Activated CD8-positive, alpha-beta T cell treated with anti-CD3 and anti-CD28 coated beads, Interleukin-2, amount 10 ng/mL, durations not matched to agents 7 days and 5 days (primary cell): ENCODE results near the gene ATF7. TPM values are rescaled to one million over a fixed set of nuclear protein-coding genes. Genes with fewer than 3 reads are reported as not detected.

Source experiments
- ATAC-seq: fragments of 150-1000 bp; cut with Tn5 transposase; one replicate; pipeline ENCODE4 v1.10.0; 2021; ENCODE audit warnings: moderate library complexity
- CTCF ChIA-PET: fragments of 350-600 bp; sonication (Branson Sonifier 250); formaldehyde crosslinking; loops from one replicate; lab custom pipeline; 2021; ENCODE audit warnings: antibody characterized with exemption; lab: Charles Lee
- POLR2A ChIA-PET: fragments of 350-600 bp; sonication (Branson Sonifier 250); formaldehyde crosslinking; loops from one replicate; lab custom pipeline; 2021; ENCODE audit warnings: antibody characterized with exemption; lab: Charles Lee
- DNase-seq: peaks from one replicate; pipeline ENCODE4 v3.0.0-alpha.2; 2020
- H3K27ac Mint-ChIP-seq: one replicate; pipeline ENCODE4 v1.8.0; 2021; ENCODE audit warnings: mild to moderate bottlenecking, mixed read lengths
- H3K27me3 Mint-ChIP-seq: one replicate; pipeline ENCODE4 v1.8.0; 2021; ENCODE audit warnings: low read depth, mixed read lengths
- H3K36me3 Mint-ChIP-seq: one replicate; pipeline ENCODE4 v1.8.0; 2021; ENCODE audit warnings: low read depth, mixed read lengths
- H3K4me1 Mint-ChIP-seq: one replicate; pipeline ENCODE4 v1.8.0; 2021; ENCODE audit warnings: low read depth, mixed read lengths
- H3K4me3 Mint-ChIP-seq: one replicate; pipeline ENCODE4 v1.8.0; 2021; ENCODE audit warnings: mild to moderate bottlenecking, mixed read lengths
- H3K9me3 Mint-ChIP-seq: one replicate; pipeline ENCODE4 v1.8.0; 2022; ENCODE audit warnings: mixed read lengths; ENCODE audit not compliant: insufficient read depth
- total RNA-seq, 2 experiments: library from RNA; stranded (reverse); gene quantifications; one replicate each; pipeline ENCODE4 v1.2.3, GENCODE V29; 2021

ATF7 gene
- total RNA-seq, 2 experiments from 2014 or later = 27.7 to 28.7 TPM

DNA sequence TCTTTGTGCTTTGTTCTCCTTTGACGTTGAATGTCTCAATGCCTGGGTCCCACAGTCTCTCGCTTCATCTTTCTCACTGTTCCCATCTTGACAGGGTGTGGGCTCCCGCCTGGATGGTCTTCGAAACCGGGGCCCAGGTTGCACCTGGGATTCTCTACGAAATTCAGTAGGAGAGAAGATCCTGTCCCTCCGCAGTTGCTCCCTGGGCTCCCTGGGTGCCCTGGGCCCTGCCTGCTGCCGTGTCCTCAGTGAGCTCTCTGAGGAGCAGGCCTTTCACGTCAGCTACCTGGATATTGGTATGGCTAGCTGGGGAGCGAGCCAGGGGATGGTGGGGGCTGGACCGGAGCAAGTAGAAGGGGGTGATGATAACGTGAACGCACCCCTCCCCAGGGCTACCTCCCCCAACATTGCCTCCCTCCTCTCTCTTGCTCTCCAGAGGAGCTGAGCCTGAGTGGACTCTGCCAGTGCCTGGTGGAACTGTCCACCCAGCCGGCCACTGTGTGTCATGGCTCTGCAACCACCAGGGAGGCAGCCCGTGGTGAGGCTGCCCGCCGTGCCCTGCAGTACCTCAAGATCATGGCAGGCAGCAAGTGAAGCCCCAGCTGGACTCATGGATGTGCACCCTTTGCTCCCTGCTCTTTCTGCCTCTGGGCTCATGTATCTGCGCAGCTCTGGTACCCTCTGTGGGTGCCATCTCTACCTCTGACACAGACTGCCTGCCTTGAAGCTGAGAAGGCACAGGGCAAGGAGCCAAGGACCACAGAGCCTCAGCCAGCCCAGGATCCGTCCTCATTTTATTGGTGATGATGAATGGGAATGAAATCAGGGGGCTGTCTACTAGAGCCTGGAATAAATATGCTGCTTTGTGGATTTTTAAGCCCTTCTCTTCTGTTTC, 120.4 kb downstream of the ATF7 start:
- Mint-ChIP-seq H3K4me1 (peaks cover 26% of the 10 kb centered on the region), H3K27ac (peak overlapping the region; percentile 33), H3K4me3 (no peak overlapping the region), H3K27me3 (no peaks in the 10 kb centered on the region), H3K36me3 (peaks cover 18% of the 10 kb centered on the region), H3K9me3 (no peaks in the 10 kb centered on the region)
- ATAC-seq (no peak), DNase-seq (no peak)
- ChIA-PET POLR2A (no interaction called here), CTCF (interaction anchor here (0.9 to 1.7 kb wide), 2 partner anchors 153 to 181 kb away, joined by 3 to 6 read pairs; no protein-coding TSS in a partner anchor)

GRCh38 chr12:53505086-53505485, 121.1 kb downstream of the ATF7 start:
- Mint-ChIP-seq H3K36me3 (peaks cover 18% of the 10 kb centered on the region), H3K27ac (peak overlapping the region; percentile 33)

DNA sequence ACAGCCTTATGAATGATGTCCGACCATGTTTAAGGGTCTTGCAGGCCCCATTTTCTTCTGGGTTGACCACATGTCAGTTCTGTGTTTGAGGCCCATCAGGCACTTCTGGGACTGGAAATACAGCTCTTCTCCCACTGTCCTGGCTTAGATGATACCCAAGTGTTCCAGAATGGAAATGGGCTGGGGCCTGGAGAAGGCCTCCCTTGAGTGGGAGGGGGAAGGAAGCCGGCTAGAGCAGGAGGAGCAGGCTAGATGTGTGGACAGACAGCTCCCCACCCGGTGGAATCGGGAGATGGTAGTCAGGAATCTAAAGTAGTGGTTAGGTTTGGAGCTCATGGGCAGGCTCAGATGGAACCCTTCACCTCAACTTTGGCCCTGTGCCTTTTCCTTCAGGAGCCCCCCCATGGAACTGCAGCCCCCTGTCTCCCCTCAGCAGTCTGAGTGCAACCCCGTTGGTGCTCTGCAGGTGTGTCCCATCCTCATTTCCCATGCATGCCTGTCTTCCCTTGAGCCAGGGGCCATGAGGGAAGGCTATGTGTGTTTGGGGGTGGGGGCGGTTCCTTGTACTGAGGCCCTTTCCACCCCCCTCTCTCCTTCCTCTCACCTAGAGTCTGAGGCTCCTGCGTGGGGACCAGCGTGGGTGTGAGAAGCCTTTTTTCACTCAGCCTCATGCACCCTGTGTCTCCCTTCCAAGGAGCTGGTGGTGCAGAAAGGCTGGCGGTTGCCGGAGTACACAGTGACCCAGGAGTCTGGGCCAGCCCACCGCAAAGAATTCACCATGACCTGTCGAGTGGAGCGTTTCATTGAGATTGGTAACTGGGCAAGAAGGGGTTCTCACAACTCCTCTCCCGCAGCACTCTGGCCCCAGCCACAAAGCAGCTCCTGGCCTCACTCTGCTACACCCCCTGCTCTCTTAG, 121.9 kb downstream of the ATF7 start:
- ATAC-seq (no peak), DNase-seq (no peak)
- Mint-ChIP-seq H3K9me3 (no peaks in the 10 kb centered on the region), H3K4me3 (no peak overlapping the region), H3K27me3 (no peaks in the 10 kb centered on the region), H3K4me1 (peaks cover 32% of the 10 kb centered on the region), H3K36me3 (peaks cover 18% of the 10 kb centered on the region), H3K27ac (peak overlapping the region; percentile 10)
- ChIA-PET POLR2A (no interaction called here), CTCF (interaction anchor here (1.1 kb wide), 2 partner anchors 22 to 40 kb away, joined by 3 to 5 read pairs; no protein-coding TSS in a partner anchor)

More at GRCh38 chr12:53505086-53505485, 121.1 kb downstream of the ATF7 start:
- Mint-ChIP-seq H3K4me3 (no peak overlapping the region), H3K9me3 (no peaks in the 10 kb centered on the region), H3K27me3 (no peaks in the 10 kb centered on the region), H3K4me1 (peaks cover 28% of the 10 kb centered on the region)
- ChIA-PET POLR2A (no interaction called here), CTCF (interaction anchor here (1.7 kb wide), 1 partner anchor 153 kb away, joined by 6 read pairs; no protein-coding TSS in a partner anchor)
- ATAC-seq (no peak), DNase-seq (no peak)

GRCh38 chr12:53502983-53503728, 123.0 kb downstream of the ATF7 start:
- H3K9me3 Mint-ChIP-seq = no peaks in the 10 kb centered on the region
- no peak for DNase-seq
- peak overlapping the region; percentile 28 for H3K4me3 Mint-ChIP-seq
- ATAC-seq = no peak
- ChIA-PET CTCF (interaction anchor here (1.1 to 2.5 kb wide), 2 partner anchors 41 to 150 kb away, joined by 3 to 15 read pairs; no protein-coding TSS in a partner anchor), POLR2A (no interaction called here)
- peaks cover 29% of the 10 kb centered on the region for H3K4me1 Mint-ChIP-seq
- peaks cover 18% of the 10 kb centered on the region for H3K36me3 Mint-ChIP-seq
- no peaks in the 10 kb centered on the region for H3K27me3 Mint-ChIP-seq
- no peak overlapping the region for H3K27ac Mint-ChIP-seq

- no peaks in the 10 kb centered on the region for H3K27me3 Mint-ChIP-seq
Measured at GRCh38 chr12:53502331-53502730, 123.9 kb downstream of the ATF7 start.

GRCh38 chr12:53501615-53502181, 124.5 kb downstream of the ATF7 start:
- ChIA-PET POLR2A (interaction anchor here (0.6 to 2.0 kb wide), 11 partner anchors 9 to 399 kb away, joined by 3 to 14 read pairs (median 4); partner anchors contain the start of genes PFDN5 and SOAT2), CTCF (interaction anchor here (0.9 to 2.5 kb wide), 13 partner anchors 9 to 181 kb away, joined by 3 to 17 read pairs (median 4); partner anchors contain the start of genes AAAS, ATP5MC2 and SP1)
- peak overlapping the region; percentile 81 for H3K4me3 Mint-ChIP-seq
- DNase-seq = no peak
- H3K27me3 Mint-ChIP-seq = no peaks in the 10 kb centered on the region
- peak overlapping the region; percentile 94 for H3K27ac Mint-ChIP-seq
- H3K36me3 Mint-ChIP-seq = peaks cover 21% of the 10 kb centered on the region
- H3K9me3 Mint-ChIP-seq = no peaks in the 10 kb centered on the region
- no peak for ATAC-seq
- H3K4me1 Mint-ChIP-seq = peaks cover 39% of the 10 kb centered on the region

More at GRCh38 chr12:53502331-53502730, 123.9 kb downstream of the ATF7 start:
- ATAC-seq (no peak), DNase-seq (no peak)
- Mint-ChIP-seq H3K27ac (peak overlapping the region; percentile 94), H3K36me3 (peaks cover 18% of the 10 kb centered on the region), H3K4me1 (peaks cover 34% of the 10 kb centered on the region), H3K4me3 (peak overlapping the region; percentile 81), H3K9me3 (no peaks in the 10 kb centered on the region)
- ChIA-PET CTCF (interaction anchor here (2.5 kb wide), 1 partner anchor 150 kb away, joined by 15 read pairs; no protein-coding TSS in a partner anchor), POLR2A (no interaction called here)

DNA sequence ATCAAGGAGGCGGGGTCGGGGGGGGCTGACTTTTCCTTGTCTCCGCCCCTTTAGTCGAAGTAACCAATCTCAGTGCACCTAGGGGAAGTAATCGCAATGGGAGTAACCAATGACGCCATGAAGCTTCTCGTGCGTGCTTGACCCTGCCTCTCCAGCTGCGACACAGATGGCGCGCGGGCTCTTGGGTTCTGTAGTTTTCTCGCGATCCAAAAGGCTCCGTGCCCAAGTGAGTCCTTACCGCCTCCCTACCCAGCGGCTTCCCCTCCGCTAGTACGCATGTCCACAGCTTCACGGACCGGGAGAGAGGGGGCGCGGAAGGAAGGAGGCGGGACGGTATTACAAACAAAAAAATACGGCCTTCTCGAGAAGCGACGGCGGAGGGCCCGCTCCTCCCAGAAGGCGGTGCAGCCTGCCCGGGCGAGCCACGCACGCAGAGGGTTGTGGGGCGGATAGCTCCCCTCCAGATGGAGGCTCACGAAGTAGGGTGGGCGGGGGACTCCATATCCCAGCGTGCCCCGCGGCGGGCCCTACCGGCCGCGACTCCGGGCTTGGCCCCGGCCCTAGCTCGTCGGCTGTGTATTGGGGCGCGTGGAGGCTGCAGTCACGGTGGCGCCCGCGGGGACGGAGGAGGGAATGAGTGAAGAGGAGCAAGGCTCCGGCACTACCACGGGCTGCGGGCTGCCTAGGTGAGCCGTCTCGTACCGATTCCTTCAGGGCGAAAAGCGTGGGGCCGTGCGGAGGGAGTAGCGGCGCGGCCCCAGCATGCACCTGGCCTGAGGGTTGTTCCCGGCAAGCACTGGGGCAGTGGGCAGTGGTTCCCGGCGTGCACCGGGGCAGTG, 125.2 kb downstream of the ATF7 start, which contains the start of gene TARBP2:
Gene TARBP2, plus strand, starts transcription at position 508 of the 839 bp plus-strand sequence. Its CDS starts 126 bp downstream, at position 634.
- POLR2A ChIA-PET = interaction anchor here (0.6 to 2.0 kb wide), 16 partner anchors 8 to 398 kb away, joined by 3 to 14 read pairs (median 4); partner anchors contain the start of genes PFDN5, SOAT2 and SP1
- ATAC-seq (peak; percentile 84), DNase-seq (peak; percentile 97)
- peaks cover 19% of the 10 kb centered on the region for H3K36me3 Mint-ChIP-seq
- no peaks in the 10 kb centered on the region for H3K9me3 Mint-ChIP-seq
- H3K27me3 Mint-ChIP-seq = no peaks in the 10 kb centered on the region
- CTCF ChIA-PET = interaction anchor here (0.7 to 2.8 kb wide), 17 partner anchors 8 to 289 kb away, joined by 3 to 18 read pairs (median 3); partner anchors contain the start of genes AAAS, ATP5MC2 and SP1
- peak within 1 kb of the TSS; percentile 94 for H3K27ac Mint-ChIP-seq
- peaks cover 43% of the 10 kb centered on the region for H3K4me1 Mint-ChIP-seq
- H3K4me3 Mint-ChIP-seq = peak within 1 kb of the TSS; percentile 81

DNA sequence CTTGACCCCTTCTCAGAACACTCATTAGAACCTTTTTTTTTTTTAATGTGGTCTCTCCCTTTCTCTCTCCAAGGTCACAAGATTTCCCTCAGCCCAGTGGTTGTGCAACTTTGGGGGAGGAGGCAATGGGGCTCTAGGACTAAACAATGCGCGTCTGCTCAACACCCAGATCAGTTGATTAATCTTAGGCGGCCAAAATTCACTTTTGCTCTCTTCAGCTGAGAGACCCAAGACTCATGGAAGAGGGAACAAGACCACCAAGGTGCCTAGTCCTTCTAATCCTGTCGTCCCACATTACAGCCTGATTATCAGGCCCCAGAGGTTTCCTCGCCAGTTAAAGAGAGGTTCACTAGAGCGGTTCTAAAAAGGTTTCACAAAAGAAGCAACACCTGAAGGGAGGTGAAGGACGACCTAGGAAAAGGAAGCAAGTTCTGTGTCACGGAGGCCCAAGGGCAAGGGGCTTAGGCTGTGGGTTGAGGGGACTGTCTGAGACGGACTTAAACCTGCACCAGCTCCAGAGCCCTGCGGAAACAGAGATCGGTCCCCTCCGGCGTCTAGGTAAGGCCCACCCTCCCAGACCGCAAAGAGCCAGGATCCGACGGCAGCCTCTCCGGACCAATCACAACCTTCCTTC, 125.9 kb downstream of the ATF7 start:
- CTCF ChIA-PET = interaction anchor here (0.7 to 2.8 kb wide), 15 partner anchors 9 to 288 kb away, joined by 3 to 18 read pairs (median 4); partner anchors contain the start of genes AAAS and ATP5MC2
- H3K4me3 Mint-ChIP-seq = peak overlapping the region; percentile 81
- no peaks in the 10 kb centered on the region for H3K27me3 Mint-ChIP-seq
- ATAC-seq (no peak), DNase-seq (no peak)
- H3K9me3 Mint-ChIP-seq = no peaks in the 10 kb centered on the region
- H3K27ac Mint-ChIP-seq = peak overlapping the region; percentile 94
- peaks cover 43% of the 10 kb centered on the region for H3K4me1 Mint-ChIP-seq
- POLR2A ChIA-PET = interaction anchor here (0.6 to 2.3 kb wide), 16 partner anchors 8 to 397 kb away, joined by 3 to 14 read pairs (median 4); partner anchors contain the start of genes AAAS, SOAT2 and SP1
- peaks cover 12% of the 10 kb centered on the region for H3K36me3 Mint-ChIP-seq
